BLaER1 treated with 17β-estradiol and CSF1 and Interleukin-3, amounts not matched to agents 10 nM and 100 nM (cell line): Measurements from ENCODE around the gene USB1.

Experiments used
- H3K27ac ChIP-seq, 11 experiments: shearing (Covaris generic); formaldehyde crosslinking; 2 replicates each; pipeline ENCODE4 v1.8.1; 2022
- H3K27me3 ChIP-seq, 11 experiments: shearing (Covaris generic); formaldehyde crosslinking; 2 replicates each; pipeline ENCODE4 v1.8.1; 2022
- H3K36me3 ChIP-seq, 11 experiments: shearing (Covaris generic); formaldehyde crosslinking; 2 replicates each; pipeline ENCODE4 v1.8.1; 2022
- H3K4me1 ChIP-seq, 10 experiments: shearing (Covaris generic); formaldehyde crosslinking; 2 replicates each; pipeline ENCODE4 v1.8.1; 2022
- H3K4me2 ChIP-seq, 11 experiments: shearing (Covaris generic); formaldehyde crosslinking; 2 replicates each; pipeline ENCODE4 v1.8.1; 2022
- H3K4me3 ChIP-seq, 10 experiments: shearing (Covaris generic); formaldehyde crosslinking; 2 replicates each; pipeline ENCODE4 v1.8.1; 2022
- H3K9ac ChIP-seq, 11 experiments: shearing (Covaris generic); formaldehyde crosslinking; 2 replicates each; pipeline ENCODE4 v1.8.1; 2022
- H3K9me3 ChIP-seq, 11 experiments: shearing (Covaris generic); formaldehyde crosslinking; replicated peaks in 1 of 11; 2 replicates each; pipeline ENCODE4 v1.8.1; 2022
- H4K20me1 ChIP-seq, 11 experiments: shearing (Covaris generic); formaldehyde crosslinking; 2 replicates each; pipeline ENCODE4 v1.8.1; 2022
- Cebpa-rat ChIP-seq, 11 experiments: shearing (Covaris generic); IDR thresholded peaks; 2 replicates each; pipeline ENCODE4 v1.8.1; 2022

USB1 gene

DNA sequence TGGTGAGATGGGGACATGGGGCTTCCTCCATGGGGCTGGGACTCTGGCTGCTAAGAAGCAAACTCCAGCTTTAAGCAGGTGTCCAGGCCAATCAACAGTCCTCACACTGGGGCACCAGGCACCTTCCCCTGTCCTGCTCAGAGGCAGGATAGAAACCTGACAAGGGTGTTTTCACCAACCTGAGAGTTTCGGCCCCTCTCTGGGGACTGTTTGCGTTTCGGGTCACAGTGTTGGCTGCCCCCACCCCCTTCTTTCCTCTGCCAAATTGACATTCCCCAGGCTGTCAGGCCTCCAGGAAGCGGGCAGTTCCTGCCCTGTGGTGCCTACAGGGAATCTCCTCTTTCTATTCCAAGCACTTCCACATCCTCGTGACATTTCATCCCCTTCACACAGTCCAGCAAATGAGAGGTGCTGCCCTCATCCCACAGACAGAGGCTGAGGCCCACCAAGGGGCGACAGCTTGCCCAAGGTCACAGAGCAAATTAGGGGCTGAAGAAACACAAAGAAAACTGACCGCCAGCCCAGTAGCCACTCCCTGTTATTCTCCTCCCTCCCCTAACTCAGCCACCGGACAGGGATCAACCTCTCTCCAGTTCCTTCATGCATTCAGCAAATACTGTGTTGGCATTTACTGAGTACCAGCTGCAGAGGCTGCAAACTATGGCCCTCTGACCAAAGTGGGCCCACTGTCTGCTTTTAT, 62.3 kb downstream of the USB1 start:
- Histone ChIP-seq H3K4me2 (no peak overlapping the region; a peak in 1 of 22 replicates), H3K4me3 (no peak overlapping the region), H3K36me3 (no peaks in the 10 kb centered on the region), H3K27me3 (no peaks in the 10 kb centered on the region), H3K4me1 (peaks cover 0 to 5% (median 0%) of the 10 kb centered on the region in 10 experiments; a peak in 2 of 20 replicates), H3K27ac (no peak overlapping the region), H3K9me3 (no peaks in the 10 kb centered on the region), H3K9ac (no peak overlapping the region; a peak in 1 of 22 replicates), H4K20me1 (no peaks in the 10 kb centered on the region)
- TF ChIP-seq Cebpa-rat (IDR thresholded peaks at IDR 0.05), result no peak

DNA sequence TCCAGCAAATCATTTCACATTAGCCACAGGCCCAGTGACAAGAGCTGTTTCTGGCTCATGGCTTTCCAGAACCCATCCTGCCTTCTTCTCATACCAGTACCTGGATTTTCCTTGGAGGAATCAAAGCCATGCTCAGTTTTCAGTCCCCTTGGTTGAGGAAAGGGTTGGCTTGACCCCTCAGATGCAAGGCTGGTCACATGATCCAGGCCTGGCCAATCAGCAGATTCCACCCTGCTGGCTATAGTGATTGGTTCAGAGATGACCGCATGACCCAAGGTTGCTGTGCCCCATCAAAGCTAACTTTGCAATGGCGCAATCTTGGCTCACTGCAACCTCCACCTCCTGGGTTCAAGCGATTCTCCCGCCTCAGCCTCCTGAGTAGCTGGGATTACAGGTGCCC, 69.4 kb downstream of the USB1 start:
- Histone ChIP-seq H4K20me1 (no peaks in the 10 kb centered on the region), H3K36me3 (no peaks in the 10 kb centered on the region)
- no peak for TF ChIP-seq Cebpa-rat (IDR thresholded peaks at IDR 0.05)

More for the DNA sequence above, 69.4 kb downstream of the USB1 start:
- Histone ChIP-seq H3K9ac (no peak overlapping the region), H3K9me3 (peaks cover 0 to 9% (median 0%) of the 10 kb centered on the region in 11 experiments; a peak in 5 of 22 replicates), H3K4me1 (peaks cover 0 to 6% (median 0%) of the 10 kb centered on the region in 10 experiments; a peak in 2 of 20 replicates), H3K4me3 (no peak overlapping the region), H3K27me3 (no peaks in the 10 kb centered on the region), H3K4me2 (no peak overlapping the region), H3K27ac (no peak overlapping the region)
